ENCODE data around the gene GRID1.
"Not testable (repeated sequence)": the region's sequence is repeated elsewhere in the genome, so short reads cannot be mapped to it uniquely, and the experiment has no call there.

Gene GRID1

DNA sequence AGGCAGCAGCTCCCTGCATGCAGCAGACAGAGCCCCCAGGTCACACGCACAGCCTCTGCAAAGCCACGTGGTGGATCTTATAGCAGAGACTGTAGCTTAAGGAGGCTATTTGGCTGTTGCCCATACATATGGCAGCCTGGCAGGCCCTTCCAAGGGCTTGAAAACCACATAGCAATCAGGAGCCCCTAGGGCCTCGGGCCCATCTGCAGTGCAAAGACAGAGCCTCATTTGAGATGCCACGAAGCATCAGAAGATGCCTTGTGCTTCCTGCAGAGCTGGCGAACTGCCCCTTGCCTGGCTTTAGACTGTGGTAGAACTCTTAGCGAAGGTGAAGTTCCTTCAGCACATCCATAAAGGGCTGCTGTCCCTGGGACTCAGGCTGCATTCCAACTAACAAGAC lies 309.9 kb downstream of the GRID1 start:
- DNase-seq, result no peak

DNA sequence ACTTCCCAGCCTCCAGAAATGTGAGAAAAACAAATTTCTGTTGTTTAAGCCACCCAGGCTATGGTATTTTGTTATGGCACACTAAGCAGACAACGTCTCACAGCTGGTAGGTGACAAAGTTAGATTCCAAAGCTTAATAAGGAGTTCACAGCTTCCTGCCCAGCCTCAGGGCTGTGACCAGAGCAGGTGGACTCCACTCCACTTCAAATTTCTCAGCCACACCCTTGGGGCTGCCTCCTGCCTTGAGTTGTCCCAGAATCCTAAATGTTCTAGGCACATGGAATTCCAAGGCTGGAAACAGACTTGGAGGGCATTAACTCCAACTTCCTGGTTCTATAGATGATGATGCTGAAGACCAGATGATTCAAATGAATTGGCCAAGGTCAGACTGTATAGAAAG lies 310.7 kb downstream of the GRID1 start:
- no peak for DNase-seq

DNA sequence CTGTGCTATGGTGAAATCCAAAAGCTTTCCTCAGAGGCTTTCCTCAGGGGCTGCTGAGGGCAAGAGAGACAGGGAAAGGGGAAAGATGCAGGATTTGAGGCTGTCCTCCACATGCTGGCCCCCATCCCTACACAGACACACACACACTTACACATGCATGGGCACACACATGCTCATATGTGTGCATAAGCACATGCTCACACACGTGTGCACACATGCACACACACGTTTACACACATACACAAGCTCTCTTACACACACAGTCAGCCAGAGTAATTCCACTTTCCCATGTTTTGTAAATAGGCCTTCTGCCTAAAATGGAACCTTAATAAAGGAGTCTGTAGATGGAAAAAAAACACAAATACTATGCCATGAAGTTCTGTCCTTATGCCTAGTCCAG lies 312.9 kb downstream of the GRID1 start:
- DNase-seq, result no peak

DNA sequence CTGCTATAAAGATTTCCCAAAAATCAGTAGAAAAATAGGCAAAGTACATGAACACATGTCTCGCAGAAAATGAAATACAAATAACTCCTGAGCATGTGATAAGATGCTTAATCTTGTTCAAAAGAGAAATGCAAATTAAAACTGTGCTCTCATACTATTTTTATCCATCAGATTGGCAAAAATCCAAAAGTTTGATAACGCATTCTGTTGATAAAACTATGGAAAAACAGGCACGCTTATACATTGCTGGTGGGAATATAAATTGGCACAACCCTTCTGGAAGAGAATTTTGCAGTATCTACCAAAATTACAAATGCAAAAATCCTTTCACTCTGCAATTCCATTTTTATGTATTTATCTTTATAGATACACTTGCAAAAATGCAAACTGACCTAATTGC lies 315.0 kb downstream of the GRID1 start:
- DNase-seq, result no peak

DNA sequence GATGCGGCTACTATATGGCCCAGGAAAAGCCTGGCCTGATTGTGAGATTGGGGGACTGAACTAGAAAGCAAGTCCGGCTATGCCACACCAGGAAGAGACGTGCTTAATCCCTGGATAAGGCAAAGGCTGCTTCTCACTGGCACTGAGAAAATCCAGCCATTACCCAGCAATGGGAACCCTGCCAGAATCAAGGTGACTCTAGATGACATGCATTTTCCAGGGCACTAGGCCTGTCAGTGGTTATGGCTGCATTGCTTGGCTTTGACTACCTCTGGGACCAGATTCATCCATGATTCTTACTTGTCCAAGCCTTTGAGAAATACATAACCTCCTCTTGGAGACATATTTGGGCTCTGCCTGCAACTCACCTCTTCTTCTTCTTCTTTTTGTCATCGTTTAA lies 317.2 kb downstream of the GRID1 start:
- DNase-seq, result no peak

DNA sequence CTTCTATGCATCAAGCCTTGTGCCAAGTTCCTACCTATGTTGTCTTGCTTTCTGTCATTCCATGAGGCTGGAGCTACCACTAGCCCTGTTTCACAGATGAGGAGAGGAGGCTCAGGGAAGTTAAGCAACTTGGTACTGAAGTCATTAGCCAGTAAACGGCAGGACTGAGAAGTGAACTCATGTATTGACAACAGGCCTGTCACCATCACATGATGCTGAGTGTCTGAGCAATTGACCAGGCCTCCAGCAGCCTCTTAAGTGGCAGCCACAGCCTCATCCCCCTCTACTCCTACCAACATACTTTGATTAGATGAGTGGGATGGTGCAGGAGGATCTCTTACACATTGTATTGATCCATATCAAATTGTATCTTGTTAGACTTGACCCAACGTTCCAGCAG lies 317.6 kb downstream of the GRID1 start:
- DNase-seq, result no peak

DNA sequence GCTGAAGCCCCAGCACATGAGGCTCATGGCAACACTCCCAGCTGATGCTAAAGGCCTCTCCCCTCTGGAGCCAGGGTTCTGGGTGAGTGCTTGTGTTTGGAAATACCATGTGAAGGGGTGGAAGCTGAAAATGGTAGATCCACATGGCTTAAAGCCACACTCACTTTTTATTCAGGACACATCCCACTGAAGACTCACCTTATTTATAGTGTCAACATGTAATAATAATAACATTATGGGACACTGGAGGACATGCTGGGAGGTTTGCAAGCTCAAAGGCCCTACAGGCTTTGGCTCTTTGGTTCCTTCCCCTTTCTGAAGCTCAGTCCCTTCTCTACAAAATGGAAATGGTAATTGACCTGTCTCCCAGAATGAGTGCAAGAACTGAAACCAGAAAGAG lies 318.0 kb downstream of the GRID1 start:
- no peak for DNase-seq

DNA sequence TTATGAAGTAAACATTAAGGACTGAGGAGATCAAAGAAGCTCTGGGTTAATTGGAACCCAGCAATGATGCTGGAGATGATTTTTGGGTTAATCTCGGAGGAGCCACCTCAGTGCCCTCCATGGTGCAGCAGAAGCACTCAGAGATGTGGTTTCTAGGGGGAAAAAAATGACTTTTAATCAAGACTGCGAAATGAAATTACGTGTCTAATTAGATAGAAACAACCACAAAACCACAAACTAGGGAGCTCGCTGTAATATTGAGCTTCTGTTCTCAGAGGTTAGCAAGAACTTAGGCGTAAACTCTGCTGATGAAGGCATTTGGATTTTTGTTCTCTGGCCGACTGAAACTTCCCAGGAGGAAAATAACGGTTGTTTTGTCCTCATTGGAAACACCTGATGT lies 319.0 kb downstream of the GRID1 start:
- no peak for DNase-seq

DNA sequence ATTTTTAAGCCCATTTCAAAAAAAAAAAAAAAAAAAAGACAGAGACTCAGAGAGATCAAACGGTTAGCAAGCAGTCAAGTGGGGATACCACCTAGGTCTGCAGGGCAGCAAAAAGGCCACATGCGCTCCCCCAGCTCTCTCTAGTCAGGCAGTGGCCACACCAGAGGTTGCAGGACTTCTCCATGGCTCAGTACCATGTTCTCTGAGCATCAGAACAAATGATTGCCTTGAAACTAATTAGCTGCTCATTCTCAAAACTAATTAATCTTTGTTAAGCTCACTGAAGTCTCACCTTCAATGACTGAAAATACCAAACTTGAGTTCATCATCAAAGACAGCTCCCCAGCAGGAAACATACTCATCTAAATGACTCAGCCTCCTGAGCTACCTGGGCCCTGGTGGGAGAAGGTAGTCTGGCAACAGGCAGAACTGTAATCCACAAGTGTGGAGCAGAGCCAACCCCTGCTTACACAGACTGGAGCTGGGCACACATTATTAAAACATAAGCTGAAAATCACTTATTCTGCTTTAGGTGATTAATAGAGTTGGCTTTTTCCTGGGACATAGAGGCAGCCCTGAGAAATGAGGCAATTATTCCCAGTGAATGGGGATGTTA lies 319.6 kb downstream of the GRID1 start:
- no peak for DNase-seq

DNA sequence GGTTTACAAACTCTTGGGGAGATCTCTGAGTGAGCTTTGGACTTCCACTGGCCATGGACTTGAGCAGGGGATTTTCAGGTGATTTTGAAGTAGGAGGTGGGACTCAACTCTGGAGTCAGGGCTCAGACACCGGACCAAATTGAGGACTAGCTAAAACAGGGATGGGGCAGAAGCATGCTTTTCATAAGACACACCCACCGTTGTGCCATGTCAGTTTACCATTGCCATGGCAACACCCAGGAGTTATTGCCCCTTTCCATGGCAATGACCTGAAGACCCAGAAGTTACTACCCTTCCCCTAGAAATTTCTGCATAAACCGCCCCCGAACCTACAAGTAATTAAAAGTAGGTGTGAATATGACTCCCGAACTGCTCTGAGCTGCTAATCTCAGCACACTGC lies 320.7 kb downstream of the GRID1 start:
- no peak for DNase-seq

DNA sequence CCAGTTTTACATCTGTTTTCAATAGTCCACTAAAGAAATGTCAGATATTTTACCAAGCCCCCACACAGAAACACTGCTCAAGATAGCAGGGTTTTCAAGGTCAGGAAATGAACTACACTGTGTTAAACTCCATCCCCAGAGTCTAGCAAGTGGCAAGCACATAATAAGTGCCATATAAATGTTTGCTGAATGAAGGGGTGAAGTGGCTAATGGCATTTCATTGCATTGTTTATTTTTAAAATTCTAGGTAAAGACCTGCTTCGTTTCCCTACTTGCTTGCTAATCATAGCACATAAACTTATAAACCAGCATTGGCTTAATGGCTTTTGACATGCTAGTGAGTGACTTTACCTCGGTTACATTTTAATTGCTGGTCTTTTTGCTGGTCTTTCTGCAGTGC lies 322.6 kb downstream of the GRID1 start:
- no peak for DNase-seq

DNA sequence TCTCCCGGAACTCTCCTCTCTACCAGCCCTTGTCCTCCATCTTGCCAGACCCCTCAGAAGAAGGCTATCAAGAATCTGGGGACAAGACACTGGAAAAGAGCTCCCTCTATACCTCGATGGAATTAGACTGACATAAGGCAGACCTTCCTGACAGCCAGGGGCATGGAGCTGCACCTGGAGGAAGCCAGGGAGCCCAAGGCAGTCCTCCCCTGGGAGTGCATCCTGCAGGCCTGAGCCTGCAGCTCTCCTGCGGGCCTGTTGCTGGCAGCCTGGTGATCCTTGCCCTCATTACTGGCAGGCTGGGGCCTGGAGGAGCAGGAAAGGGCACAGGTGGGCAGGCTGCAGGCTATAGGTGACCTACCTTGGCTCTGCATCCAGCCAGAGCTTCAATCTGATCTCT lies 323.4 kb downstream of the GRID1 start:
- no peak for DNase-seq

DNA sequence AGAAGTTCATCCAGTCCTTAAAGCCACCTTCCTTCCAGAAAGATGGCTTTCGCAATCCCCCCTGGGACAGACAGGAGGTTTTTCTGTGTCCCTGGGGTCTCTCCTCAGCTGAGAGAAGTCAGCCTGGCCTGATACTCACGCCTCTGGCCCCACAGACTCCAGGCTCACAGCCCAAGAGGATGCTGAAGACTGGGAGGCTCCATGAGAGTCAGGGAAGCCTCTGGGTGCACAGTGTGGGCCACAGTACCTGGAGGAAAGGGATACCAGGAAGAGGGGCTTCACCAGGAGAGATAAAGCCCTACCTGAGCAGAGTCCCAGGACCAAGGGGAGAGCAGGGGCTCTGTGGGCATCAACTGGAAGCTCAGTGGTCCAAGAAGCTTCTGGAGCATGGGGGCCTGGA lies 324.4 kb downstream of the GRID1 start:
- DNase-seq, result no peak

DNA sequence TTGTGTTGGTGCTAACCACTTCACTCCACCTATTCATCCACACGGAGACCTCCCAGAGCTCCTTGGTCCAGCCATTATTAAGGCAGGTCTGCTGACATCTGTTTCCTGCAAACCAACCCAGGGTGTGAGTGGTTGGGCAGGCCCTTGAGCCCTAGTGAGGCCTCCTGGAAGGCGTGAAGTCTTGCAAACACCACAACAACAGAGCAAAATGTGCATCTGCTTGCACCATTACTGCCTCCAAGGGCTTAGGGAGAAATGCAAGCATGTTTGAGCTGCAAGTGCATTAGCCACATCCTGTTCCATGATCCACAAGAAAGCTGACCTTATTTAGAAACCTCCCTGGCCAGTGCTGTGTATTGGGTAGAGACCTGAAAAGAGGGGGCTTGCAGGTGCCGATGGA lies 325.5 kb downstream of the GRID1 start:
- DNase-seq, result no peak

DNA sequence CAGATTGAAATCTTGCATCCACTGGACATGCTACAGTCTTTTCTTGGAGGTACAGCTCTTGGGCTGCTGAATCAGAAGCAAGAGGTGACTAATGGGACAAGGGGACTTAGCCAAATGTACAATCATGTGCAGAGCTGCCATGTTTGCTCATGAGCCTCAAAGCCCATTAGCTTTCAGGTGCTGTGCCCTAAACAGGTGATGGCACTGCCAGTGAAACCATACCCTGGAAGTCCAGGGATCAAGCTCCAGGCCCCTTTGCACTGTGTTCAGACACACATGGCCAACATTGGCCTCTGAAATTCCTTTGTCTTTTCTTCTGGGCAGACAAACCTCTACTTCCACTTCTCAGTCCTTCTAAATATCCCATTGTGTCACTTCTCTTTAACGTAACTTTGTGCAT lies 328.2 kb downstream of the GRID1 start:
- no peak for DNase-seq

DNA sequence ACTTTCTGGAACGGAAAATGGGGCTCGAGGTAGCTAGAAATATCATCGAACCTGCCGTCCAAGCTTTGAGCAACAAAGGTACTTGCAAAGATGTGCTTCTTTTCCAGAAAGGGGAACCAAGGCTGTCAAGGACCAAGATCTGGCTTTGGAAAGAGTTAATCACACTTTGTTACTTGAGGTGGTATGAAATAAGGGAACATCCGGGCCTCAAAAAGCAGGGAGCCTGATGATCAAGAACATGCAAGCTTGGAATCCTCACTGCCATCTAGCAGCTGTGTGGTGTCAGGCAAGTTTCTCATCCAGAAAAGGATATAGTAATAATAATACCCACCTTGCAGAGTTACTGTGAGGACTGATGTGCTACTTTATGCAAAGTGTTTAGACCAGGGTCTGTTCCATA lies 329.5 kb downstream of the GRID1 start:
- DNase-seq, result no peak

DNA sequence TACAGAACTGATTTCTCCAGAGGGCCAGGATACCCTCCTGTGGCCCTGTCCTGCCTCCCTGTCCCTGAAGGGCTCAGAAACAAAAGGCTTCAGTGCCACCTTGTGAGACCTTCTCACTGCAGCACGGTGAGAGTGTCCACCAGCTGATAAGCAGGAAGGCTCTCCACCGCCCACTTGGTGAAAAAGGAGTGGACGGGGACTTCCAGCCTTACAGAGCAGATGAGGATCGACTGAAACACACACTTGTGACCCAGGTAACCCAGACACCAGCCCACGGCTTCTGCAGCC lies 330.1 kb downstream of the GRID1 start:
- no peak for DNase-seq

DNA sequence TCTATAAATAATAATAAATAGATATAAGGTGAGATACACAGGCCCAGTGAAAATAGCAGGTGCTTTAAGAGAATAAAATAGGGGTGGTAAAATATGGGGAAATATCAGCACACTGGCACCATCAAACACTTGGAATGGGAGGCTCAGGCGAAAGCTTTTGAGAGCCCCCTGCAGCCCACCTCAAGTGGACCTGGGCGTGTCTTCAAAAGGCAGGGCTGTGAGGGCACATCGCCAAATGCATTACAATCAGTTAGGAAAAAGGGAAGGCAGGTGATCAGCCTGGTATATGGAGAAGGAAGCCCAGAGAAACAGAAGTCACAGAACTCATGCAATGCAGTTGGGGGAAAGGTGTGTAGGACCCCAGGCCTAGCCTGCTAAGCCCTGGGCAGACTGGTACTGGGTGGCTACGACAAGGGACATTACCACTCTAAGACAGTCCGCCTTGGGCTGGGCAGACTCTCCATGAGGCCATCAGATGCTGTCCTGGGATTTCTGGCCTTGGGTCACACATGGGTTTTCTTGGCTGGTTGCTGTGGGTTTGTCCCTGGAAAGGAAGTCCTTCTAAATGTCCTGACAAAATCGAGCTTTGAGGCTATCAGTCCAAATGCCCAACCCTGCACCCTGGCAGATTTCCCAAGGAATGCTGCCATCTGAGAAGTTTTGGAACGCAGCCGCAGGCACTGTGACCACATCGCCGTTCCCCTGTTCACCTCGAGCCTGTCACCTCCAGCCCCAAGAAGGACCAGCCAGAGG lies 330.6 kb downstream of the GRID1 start:
- no peak for DNase-seq

DNA sequence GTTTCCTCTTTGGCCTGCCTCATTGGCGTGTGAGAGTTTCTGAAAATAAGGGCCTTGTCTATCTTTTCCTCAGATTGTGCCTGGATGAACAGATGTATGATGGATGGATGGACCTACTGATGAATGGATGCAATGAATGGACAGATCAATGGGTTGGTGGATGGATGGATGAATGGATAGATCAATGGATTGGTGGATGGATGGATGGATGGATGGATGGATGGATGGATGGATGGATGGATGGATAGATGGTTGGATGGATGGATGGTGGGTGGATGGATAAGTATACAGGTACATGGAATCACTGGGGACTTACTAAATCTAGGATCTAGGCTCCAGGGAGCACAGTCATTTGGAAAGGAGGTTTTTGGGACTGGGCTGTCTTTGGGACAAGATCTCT lies 331.9 kb downstream of the GRID1 start:
- no peak for DNase-seq

DNA sequence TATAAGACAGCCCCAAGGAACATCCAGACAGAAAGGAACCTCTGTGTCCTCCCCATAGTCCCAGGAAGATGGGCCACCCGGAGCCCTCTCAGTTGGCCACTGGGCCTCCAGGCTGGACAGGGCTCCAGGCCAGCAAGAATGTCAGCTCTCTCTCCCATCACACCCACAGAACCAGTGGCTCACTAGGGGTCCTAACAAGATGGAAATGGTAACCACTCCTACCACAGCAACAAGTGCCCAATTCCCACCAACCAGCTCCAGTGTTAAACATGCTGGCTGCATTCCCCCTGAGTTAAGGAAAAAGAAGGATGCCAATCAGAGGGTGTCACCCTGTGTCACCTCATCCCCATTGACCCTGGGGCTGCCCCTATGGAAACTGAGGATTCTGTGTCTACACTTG lies 333.0 kb downstream of the GRID1 start:
- DNase-seq, result no peak

DNA sequence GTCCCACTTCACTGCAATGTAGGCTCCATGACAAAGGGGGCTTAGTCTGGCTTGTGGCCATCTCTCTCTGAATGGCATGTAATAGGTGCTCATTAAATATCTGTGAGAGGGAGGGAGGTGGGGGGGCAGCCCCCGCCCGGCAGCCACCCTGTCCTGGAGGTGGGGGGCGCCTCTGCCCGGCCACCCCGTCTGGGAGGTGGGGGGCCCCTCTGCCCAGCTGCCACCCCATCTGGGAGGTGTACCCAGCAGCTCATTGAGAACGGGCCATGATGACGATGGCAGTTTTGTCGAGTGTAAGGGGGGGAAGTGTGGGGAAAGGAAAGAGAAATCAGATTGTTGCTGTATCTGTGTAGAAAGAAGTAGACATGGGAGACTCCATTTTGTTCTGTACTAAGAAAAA lies 334.5 kb downstream of the GRID1 start:
- DNase-seq, result not testable (repeated sequence)

DNA sequence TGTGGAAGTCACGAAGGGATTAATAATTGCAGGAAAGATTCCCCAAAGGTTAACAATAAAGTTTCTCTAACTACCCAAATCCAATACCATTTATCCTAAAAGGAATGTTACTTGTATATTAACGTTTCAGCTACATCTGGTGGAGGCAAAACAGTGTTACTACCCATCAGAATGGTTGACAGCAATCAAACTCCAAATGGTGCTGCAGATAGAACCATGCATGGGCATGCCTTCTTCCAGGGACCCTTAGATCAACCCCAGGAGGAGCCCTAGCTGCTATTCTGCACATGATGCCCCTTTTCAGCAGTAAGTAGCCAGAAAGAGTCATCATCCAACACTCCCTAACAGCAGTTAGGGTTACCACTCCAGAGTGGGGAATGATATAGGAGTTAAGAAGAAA lies 336.3 kb downstream of the GRID1 start:
- DNase-seq, result no peak

DNA sequence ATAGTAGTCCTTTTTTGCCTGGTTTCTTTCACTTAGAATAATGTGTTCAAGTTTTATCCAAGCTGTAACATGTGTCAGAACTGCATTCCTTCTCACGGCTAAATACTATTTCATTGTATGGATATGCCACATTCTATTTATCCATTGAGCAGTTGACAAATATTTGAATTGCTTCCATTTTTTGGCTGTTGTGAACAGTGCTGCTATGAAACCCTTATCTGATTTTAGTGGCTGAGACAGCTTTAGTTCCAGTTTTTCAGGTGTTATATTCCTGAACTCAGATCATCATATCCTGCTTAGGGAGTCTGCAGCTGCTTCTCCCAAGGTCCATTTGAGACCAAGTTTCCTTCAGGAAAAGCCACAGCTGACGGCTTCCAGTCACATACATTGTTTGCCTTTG lies 339.2 kb downstream of the GRID1 start:
- no peak for DNase-seq

DNA sequence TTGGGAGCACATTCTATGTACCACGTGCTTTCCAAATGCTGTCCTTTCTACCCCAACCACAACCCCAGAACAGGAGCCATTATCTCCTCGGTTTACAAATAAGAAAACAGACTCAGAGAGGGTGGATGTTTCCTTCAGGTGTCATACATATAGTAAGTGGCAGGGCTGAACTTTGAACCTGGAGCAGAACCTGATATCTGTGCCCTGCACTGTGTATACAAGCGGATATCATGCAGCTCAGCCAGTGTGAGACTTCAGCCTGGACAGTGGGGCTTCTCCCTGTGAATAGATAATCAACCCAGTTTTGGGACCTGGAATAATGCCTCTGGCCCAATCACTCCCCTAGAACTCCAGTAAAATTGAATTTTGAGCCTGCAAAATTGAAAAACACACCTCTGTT lies 341.1 kb downstream of the GRID1 start:
- no peak for DNase-seq

DNA sequence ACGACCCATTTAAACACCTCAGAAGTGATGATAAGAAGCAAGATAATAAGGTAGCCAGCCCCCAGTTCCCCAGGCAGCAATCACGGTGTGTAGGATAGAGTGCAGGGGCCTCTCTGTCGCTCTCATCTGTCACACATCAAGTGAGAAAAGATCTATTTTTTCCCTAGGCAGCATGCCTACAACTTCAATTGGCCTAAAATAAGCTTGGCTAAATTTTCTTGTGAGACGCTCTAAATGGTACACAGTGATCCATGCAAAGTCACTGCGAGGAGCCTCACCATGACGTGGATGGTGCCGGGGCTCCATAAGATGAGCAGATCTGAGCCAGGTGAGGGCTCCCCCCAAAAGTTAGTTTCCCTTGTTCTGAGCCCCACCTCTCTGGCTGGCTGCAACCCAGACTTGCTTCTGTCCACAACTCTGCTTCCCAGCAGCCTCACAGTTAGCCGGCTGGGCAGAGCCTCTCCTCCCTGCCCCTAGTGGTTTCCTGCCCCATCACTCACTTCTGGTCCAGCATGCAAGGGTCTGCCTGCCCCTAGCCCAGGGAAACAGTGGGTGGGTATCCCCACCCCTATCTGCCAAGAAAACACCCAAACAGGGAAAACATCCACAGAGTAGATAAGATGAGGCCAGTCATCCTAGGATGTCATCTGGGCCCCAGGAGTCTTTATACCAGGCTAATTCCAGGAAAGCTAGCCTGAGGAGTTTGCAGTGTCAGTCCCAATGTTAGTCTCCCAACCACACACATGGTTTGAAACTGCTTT lies 342.1 kb downstream of the GRID1 start:
- no peak for DNase-seq
